Tibial nerve (tissue), 4 donors: ENCODE data around the gene ZNF648. TPM values are rescaled to one million over a fixed set of nuclear protein-coding genes. Genes with fewer than 3 reads are reported as not detected.

ENCODE experiments used
- DNase-seq, 2 donors: peaks; one replicate each; pipeline ENCODE4 v3.0.0-alpha.2; 2019; ENCODE audit warnings: low spot score in 2 of 2
- H3K27ac ChIP-seq, 4 donors: fragments of 200-600 bp; sonication (generic) in 3 of 4; one replicate each; pipeline ENCODE4 v1.5.1; 2017 to 2019; ENCODE audit warnings: mild to moderate bottlenecking in 1 of 4
- H3K27me3 ChIP-seq, 2 donors: fragments of 200-600 bp; sonication (generic) in 1 of 2; one replicate each; pipeline versions ENCODE4 v1.5.1 to v1.6.0; 2017 to 2019
- H3K36me3 ChIP-seq, 3 donors: fragments of 200-600 bp; sonication (generic); one replicate each; pipeline ENCODE4 v1.5.1; 2018 to 2019
- H3K4me1 ChIP-seq, 4 donors: fragments of 200-600 bp; sonication (generic) in 3 of 4; one replicate each; pipeline ENCODE4 v1.5.1; 2017 to 2019
- H3K4me3 ChIP-seq, 4 donors: fragments of 200-600 bp; sonication (generic) in 3 of 4; one replicate each; pipeline ENCODE4 v1.5.1; 2017 to 2019; ENCODE audit warnings: mild to moderate bottlenecking in 1 of 4, moderate library complexity in 1 of 4
- H3K9me3 ChIP-seq, 4 donors: fragments of 200-600 bp; sonication (generic) in 3 of 4; one replicate each; pipeline ENCODE4 v1.5.1; 2017 to 2019
- EP300 ChIP-seq, 2 donors: sonication (generic); formaldehyde crosslinking; IDR thresholded peaks; one replicate each; pipeline ENCODE4 v1.6.1; 2017; ENCODE audit warnings: antibody characterized with exemption in 2 of 2, mild to moderate bottlenecking in 1 of 2
- POLR2A ChIP-seq, 2 donors: fragments of 450-650 bp; IDR thresholded peaks; one replicate each; pipeline ENCODE4 v1.6.1; 2017; ENCODE audit warnings: antibody characterized with exemption in 2 of 2, mild to moderate bottlenecking in 2 of 2, moderate library complexity in 2 of 2
- WGBS, 2 donors: methylation state at CpG; one replicate each; pipeline ENCODE4 v1.1.5; 2018; 5-methylcytosine and 5-hydroxymethylcytosine counted together
- total RNA-seq, 4 donors: library from RNA; depleted of rRNA; stranded (reverse); fragments of >200 nt; gene quantifications; one replicate each; pipeline ENCODE4 v1.1.0, GENCODE V29; 2016
- TF ChIP-seq, protein P1 (sequence below), 5 experiments: fragments of 200-600 bp in 3 of 5; fragments of 450-650 bp in 2 of 5; sonication (generic) in 3 of 5; IDR thresholded peaks; one replicate each; pipeline ENCODE4 v1.5.1; 2016 to 2019; ENCODE audit warnings: antibody characterized with exemption in 5 of 5, mild to moderate bottlenecking in 3 of 5, moderate library complexity in 2 of 5

The ZNF648 gene
- total RNA-seq, 4 donors from 2014 or later: 0.20 to 1.5 (median 1.2) TPM

DNA sequence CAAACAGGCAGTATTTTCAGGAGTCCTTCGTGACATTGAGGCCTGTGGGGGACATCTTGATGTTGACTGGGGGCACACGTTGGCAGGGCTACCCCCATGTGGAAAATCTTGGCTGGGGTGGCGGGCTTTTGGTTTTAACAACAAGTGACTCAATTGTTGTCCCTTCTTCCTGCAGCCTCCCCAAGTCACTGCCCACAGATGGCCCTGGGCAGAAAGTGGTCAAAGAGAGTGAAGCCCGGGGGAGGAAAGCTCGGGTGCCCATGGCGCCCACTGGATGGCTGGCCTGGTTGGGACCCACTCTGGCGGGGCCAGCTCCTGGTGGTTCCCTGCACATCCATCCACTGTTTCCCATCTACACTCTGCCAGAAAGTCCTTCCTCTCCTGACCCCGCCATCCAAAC lies 24.6 kb upstream of the ZNF648 start:
- Histone ChIP-seq H3K27me3 (no peaks in the 10 kb centered on the region), H3K9me3 (no peaks in the 10 kb centered on the region), H3K36me3 (no peaks in the 10 kb centered on the region), H3K4me1 (peaks cover 0 to 15% (median 7%) of the 10 kb centered on the region in 4 donors), H3K27ac (no peak overlapping the region), H3K4me3 (no peak overlapping the region)
- DNase-seq: no peak
- TF ChIP-seq, protein P1, sequence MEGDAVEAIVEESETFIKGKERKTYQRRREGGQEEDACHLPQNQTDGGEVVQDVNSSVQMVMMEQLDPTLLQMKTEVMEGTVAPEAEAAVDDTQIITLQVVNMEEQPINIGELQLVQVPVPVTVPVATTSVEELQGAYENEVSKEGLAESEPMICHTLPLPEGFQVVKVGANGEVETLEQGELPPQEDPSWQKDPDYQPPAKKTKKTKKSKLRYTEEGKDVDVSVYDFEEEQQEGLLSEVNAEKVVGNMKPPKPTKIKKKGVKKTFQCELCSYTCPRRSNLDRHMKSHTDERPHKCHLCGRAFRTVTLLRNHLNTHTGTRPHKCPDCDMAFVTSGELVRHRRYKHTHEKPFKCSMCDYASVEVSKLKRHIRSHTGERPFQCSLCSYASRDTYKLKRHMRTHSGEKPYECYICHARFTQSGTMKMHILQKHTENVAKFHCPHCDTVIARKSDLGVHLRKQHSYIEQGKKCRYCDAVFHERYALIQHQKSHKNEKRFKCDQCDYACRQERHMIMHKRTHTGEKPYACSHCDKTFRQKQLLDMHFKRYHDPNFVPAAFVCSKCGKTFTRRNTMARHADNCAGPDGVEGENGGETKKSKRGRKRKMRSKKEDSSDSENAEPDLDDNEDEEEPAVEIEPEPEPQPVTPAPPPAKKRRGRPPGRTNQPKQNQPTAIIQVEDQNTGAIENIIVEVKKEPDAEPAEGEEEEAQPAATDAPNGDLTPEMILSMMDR (IDR thresholded peaks at IDR 0.05): no peak
- WGBS, 2 donors: 80 to 84% methylated on average over 8 of the region's 8 CpGs

DNA sequence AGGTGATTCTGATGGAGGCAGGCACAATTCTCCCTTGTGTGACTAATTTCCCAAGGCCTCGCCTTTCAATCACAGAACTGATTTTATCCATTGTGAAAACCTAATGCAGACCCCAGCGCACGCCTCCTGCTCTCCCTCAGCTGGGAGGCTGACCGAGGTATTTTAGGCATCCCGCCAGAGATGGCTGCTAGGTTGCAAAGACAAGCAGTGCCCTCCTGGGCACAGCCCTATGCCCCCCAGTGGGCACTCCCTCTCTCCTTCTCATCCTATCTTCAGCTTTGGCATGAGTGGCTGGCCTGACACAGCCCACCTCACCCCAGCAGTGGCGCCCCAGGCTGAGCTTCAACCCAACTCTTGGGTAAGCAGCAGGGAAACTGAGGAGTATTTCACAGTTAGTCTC lies 24.2 kb upstream of the ZNF648 start:
- TF ChIP-seq, protein P1 (IDR thresholded peaks at IDR 0.05): no peak
- TF ChIP-seq EP300 (IDR thresholded peaks at IDR 0.05) (no peak), POLR2A (IDR thresholded peaks at IDR 0.05) (no peak)
- H3K4me3 ChIP-seq: no peak overlapping the region
- no peak overlapping the region for H3K27ac ChIP-seq
- no peaks in the 10 kb centered on the region for H3K36me3 ChIP-seq
- peaks cover 0 to 15% (median 7%) of the 10 kb centered on the region in 4 donors for H3K4me1 ChIP-seq
- no peak for DNase-seq
- 97 to 100% methylated on average over 6 of the region's 6 CpGs for WGBS, 2 donors
- H3K9me3 ChIP-seq: no peaks in the 10 kb centered on the region
- no peaks in the 10 kb centered on the region for H3K27me3 ChIP-seq

DNA sequence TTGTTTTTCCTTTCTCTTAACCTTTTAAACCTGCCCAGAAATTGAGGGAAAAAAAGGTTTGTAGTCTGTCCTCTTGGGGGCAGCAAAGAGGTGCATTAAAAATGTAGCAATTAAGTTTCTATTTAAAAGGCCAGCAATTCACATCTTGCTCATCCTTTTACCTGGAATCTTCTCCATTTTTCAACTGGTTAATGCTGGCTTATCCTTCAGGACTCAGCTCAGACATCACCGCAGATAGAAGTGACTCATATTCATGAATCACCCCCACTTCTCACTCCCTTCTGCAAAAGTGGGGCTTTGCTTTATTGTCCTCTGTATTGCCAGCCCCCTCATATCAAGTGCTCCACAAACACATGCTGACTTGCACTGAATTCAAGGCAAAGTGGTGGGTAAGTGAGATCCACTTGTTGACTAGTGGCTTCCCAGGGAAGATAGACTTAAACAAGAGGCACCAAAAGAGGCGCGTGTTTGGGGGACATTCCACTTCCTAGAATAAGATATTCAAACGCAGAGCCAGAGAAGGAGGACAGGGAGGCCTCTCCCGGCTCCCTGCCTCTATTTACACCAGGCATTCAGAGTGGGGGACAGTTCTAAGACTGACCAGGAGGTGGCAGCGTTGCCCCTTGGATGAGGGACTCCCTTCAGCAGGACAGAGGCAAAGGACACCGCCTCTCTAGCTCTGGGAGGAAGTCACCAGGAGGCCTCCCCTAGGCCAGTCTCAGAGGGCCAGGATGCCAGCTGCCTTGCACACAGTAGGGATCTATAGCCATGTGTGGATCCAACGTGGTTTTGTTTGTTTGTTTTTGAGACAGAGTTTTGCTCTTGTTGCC lies 23.2 kb upstream of the ZNF648 start:
- peak in 1 of 2 donors; percentile 59 for TF ChIP-seq EP300 (IDR thresholded peaks at IDR 0.05)
- no peak for TF ChIP-seq POLR2A (IDR thresholded peaks at IDR 0.05)
- TF ChIP-seq, protein P1 (IDR thresholded peaks at IDR 0.05): peak; percentile 83 to 98 (median 89)
- DNase-seq: peak; percentile 94 to 99

DNA sequence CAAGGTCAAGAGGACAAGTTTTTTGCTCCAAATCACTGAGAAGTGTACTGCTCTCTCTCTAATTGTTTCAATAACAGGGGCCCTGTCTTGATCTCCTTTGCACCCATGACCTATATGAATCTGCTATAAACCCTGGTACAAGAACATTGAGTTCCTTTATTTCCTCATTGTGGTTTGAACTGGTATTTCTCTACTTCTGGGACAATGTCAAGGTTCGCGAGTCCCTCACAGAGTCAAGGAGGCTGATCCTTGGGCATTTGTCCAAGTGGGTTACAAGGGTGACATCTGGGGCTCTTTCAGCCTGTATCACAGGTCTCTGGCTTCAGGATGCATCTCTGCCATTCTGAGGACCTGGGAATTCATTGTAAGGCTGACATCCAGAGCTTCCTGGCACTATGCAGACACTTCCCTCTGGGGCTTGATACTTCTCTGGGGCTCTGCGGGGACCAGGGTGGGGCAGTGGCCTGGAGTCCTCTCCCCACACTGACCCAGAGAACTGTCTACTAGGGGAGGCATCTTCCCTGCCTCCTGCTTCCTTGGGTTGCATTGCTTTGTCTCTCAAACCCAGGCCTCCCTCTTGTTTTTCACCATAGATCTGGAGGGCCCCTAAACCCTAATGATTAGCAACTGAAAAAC lies 22.5 kb upstream of the ZNF648 start:
- Histone ChIP-seq H3K27ac (peak overlapping the region in 2 of 4 donors; percentile 53 to 83), H3K4me3 (no peak overlapping the region), H3K36me3 (no peaks in the 10 kb centered on the region), H3K27me3 (no peaks in the 10 kb centered on the region), H3K4me1 (peaks cover 0 to 15% (median 7%) of the 10 kb centered on the region in 4 donors), H3K9me3 (no peaks in the 10 kb centered on the region)
- DNase-seq: peak in 1 of 2 donors; percentile 33
- TF ChIP-seq EP300 (IDR thresholded peaks at IDR 0.05): no peak
- WGBS, 2 donors: 42 to 53% methylated on average over 3 of the region's 3 CpGs

More for the DNA sequence above, 23.2 kb upstream of the ZNF648 start:
- no peaks in the 10 kb centered on the region for H3K27me3 ChIP-seq
- H3K4me1 ChIP-seq: peaks cover 0 to 15% (median 7%) of the 10 kb centered on the region in 4 donors
- 2 to 10% methylated on average over 8 of the region's 8 CpGs for WGBS, 2 donors
- H3K9me3 ChIP-seq: no peaks in the 10 kb centered on the region
- peak overlapping the region; percentile 13 to 83 (median 64) for H3K27ac ChIP-seq
- H3K4me3 ChIP-seq: no peak overlapping the region
- no peaks in the 10 kb centered on the region for H3K36me3 ChIP-seq

DNA sequence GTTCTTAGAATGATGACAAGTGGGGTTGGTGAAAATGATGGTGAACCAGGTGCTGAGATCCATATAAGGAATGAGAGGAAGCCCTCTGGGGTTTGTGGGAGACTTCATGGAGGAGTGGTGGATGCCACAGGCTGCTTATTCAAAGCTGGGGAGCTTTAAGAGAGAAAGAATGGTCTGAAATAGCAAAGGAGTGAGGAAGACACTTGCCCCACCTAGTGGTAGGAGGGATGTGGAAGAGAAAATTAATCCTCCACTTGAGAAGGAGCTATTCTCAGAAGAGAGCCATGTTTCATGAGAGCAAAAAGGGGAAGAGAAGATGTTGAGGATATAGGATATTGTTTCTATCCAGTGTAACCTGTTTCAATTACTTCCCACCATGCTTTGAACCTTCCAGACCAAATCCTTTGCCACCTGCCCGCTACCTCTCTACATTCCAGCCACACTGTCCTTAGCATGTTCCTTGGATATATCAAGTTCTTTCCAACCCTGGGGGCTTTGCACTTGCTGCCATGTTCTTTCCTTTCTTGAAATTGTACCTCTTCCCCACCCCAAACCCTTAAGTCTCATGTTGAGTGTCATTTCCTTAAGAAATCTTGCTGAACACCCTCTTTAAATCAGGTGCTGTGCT lies 19.6 kb upstream of the ZNF648 start:
- peaks cover 0 to 15% (median 7%) of the 10 kb centered on the region in 4 donors for H3K4me1 ChIP-seq
- no peaks in the 10 kb centered on the region for H3K9me3 ChIP-seq
- H3K27ac ChIP-seq: no peak overlapping the region
- no peak overlapping the region for H3K4me3 ChIP-seq
- no peaks in the 10 kb centered on the region for H3K27me3 ChIP-seq
- 85 to 100% methylated on average over 1 of the region's 1 CpG for WGBS, 2 donors
- no peaks in the 10 kb centered on the region for H3K36me3 ChIP-seq
- peak in 1 of 2 donors; percentile 60 for DNase-seq
- TF ChIP-seq POLR2A (IDR thresholded peaks at IDR 0.05): no peak
- TF ChIP-seq, protein P1 (IDR thresholded peaks at IDR 0.05): peak; percentile 47 to 63 (median 54)
- TF ChIP-seq EP300 (IDR thresholded peaks at IDR 0.05): no peak
